ENCODE measurements around the gene TMEM158.
A peak's percentile ranks its signal among the peaks of the same experiment; 100 is the strongest.

Gene TMEM158

DNA sequence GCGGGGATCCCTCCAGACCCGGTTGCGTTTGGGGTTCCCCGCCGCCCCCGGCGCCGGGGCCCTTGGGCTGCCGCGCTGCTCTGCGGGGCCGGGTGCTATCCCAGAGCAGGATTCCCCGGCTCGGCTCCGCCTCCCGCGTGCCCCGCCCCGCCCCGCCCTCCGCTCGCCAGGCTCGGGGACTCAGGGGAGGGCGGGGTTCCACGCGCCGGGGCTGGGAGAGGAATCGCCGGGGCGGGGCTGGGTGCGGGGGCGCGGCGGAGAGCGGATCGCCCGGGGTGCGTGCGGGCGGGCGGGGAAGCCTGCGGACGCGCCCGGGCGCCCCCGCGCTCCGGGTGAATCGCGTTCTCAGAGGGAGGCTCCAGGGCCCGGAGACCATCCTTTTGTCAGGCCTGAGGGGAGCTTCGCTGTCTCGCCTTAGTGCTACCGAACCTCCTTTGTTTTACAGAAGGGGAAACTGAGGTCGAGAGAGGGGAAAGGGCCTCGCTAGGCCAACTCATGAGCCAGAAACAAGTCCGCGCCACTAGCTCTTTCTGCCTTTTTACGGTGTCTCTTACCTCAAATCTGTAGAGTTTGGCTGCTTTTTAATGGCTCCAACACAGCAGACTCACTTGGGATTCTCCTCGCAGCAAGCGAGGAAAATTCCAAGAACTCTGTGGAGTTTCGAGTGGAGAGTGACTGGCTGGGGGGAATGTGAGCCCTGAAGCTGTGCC, at the start of gene TMEM158:
Gene TMEM158, minus strand, starts transcription at position 82 of the 710 bp plus-strand sequence. CDS start 260 bp downstream, outside the sequence.
- H3K36me3 Mint-ChIP-seq (ENCODE audit: low read depth), result peaks cover 2% of the 10 kb centered on the region
- no peak within 1 kb of the TSS for H3K27ac Mint-ChIP-seq
- no peaks in the 10 kb centered on the region for H3K9me3 Mint-ChIP-seq
- peak within 1 kb of the TSS; percentile 63 for H3K4me3 Mint-ChIP-seq
- H3K4me1 Mint-ChIP-seq (ENCODE audit: low read depth), result peaks cover 12% of the 10 kb centered on the region
- H3K27me3 Mint-ChIP-seq (ENCODE audit: low read depth), result peaks cover 72% of the 10 kb centered on the region
- peak; percentile 80 for DNase-seq (ENCODE audit: low spot score)

DNA sequence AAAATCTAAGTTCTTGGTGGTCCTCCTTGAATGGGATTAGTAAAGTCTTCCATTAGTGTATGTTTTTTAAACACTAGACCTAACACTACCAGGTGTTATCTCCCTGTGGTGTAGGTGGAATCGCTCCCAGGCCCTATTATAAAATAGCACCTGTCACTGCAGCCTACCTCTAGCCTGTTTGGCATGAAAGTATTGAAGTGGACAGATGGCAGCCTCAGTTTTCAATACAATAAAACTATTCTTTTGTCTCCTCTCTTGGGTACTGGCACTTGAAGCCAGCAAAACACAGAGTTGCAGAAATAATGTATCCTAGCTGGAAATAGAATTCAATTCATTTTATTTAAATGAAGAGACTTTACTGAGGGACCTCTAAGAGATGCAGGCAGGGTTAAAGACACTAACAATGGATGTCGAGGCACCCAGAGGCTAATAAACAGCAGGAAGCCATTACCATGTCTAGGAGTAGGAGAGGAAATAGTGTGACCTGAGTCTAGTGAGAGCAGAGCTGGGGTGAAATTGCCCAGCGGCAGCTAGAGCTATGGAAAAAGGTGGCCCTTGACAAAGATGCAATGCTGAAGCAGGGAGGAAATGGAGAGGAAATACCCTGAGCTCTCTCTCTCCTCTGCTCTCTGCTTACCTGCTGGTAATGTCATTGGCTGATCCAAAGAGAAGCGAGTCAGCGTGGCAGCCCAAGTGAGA, 49.1 kb upstream of the TMEM158 start:
- H3K27me3 Mint-ChIP-seq (ENCODE audit: low read depth), result peaks cover 32% of the 10 kb centered on the region

DNA sequence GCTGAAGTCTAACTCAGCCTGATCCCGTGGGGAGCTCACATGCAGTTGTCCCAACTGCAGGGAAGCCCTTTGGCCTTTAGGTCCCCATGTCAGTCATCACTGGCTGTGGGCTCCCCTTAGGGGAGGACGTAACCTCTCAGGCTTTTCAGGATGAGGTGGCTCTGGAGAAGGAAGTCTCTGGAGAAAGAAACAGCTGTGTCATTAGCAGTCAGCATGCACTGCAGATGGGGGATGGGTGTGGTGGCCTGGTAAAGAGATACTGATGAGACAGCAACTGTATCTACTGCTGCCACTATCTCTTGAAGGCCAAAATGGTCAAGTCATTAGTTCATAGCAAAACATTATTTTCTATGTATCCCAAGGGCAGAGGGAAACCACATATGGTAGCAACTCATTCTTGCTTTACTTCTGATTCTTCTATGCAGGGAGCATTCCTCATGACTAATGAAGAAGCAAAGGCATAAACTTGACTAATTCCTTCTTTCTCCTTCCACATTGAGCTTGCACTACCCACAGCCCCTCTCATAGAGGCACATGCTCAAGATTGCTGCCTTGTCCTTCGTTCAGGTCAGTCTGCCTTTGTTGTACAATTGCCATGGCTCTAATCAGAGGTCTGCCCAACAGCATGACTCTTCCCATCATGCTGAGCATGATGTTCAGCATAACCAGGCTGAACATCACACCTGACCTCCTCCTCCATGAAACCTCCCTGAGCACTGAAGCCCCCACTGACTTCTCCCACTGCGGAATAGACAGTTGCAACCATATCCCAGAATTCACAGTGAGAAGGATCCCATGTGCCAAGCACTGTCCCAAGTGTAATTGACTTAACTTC, 47.8 kb upstream of the TMEM158 start:
- Mint-ChIP-seq H3K9me3 (peaks cover 10% of the 10 kb centered on the region), H3K4me1 (ENCODE audit: low read depth) (no peaks in the 10 kb centered on the region), H3K27ac (no peak overlapping the region), H3K36me3 (ENCODE audit: low read depth) (no peaks in the 10 kb centered on the region), H3K4me3 (no peak overlapping the region), H3K27me3 (ENCODE audit: low read depth) (peaks cover 24% of the 10 kb centered on the region)
- no peak for DNase-seq (ENCODE audit: low spot score)

More for the DNA sequence above, 49.1 kb upstream of the TMEM158 start:
- Mint-ChIP-seq H3K4me3 (no peak overlapping the region), H3K36me3 (ENCODE audit: low read depth) (no peaks in the 10 kb centered on the region), H3K9me3 (peaks cover 20% of the 10 kb centered on the region), H3K27ac (no peak overlapping the region), H3K4me1 (ENCODE audit: low read depth) (no peaks in the 10 kb centered on the region)
- DNase-seq (ENCODE audit: low spot score), result no peak

DNA sequence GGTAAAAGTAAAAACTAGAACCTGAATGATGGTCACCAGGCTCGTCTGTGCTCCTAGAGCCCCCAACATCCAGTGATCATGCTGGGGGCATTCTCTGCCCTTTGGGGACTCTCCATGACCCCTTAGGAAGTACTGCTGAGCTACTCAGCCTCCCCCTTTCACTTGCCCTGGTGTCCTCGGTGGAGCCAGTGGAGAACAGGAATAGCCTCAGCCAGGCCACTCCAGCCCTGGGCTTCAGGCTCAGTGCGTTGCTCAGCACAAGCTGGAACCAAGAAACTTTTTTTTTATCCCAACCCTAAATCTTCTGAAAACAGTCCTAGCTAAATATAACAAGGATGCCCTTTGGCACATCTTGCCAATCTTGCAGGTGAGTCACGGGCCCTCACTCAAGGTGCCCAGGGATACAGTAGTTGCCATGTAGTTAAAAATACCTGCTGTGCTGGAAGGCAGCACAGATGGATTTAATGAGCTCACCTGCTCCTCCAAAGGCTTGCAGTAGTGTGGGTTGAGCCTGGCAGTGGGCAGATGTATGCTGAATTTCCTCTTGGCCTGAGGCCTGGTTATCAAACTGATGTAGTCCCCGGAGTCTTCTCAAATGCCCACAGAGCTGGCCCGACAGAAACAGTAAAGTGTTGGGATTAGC, 46.9 kb upstream of the TMEM158 start:
- Mint-ChIP-seq H3K4me1 (ENCODE audit: low read depth) (no peaks in the 10 kb centered on the region), H3K4me3 (no peak overlapping the region), H3K9me3 (peaks cover 10% of the 10 kb centered on the region), H3K27ac (no peak overlapping the region), H3K27me3 (ENCODE audit: low read depth) (peaks cover 27% of the 10 kb centered on the region), H3K36me3 (ENCODE audit: low read depth) (no peaks in the 10 kb centered on the region)
- DNase-seq (ENCODE audit: low spot score), result no peak

DNA sequence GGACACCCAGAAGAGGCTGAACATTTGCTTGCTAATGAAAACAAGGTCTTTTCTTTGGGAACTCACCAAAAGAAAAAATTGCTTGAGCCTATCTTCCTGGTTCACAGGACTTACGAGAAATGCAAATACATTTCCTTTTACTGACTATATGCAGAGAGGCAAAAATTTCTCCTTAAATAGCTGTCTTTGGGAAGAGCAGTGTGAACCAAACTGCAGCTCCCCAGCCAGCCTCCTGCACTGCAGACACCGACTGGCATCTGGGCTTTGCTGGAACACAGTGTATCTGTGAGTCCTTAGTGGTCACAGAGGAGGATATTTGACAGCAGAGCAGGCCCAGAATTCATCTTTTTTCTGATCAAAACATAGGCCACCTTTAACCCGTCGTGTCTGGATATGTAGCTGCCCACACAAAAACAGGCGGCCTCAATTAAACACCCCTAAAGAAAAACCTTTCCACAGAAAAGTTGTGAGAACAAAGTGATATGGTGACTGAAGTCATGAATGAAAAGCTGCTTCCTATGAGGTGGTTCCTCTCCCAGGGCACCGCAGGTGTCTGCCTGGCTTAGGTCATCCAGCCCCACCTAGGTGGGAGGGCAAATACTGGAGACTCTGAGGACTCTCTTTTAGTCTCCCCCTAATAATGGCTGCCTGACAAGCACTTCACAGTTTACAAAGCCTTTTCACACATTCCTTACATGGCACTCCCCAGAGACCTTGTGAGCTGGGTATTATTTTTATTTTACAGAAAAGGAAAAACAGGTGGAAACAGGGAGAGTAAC, 46.1 kb upstream of the TMEM158 start:
- Mint-ChIP-seq H3K36me3 (ENCODE audit: low read depth) (no peaks in the 10 kb centered on the region), H3K9me3 (peaks cover 6% of the 10 kb centered on the region), H3K27me3 (ENCODE audit: low read depth) (peaks cover 26% of the 10 kb centered on the region), H3K4me3 (no peak overlapping the region), H3K27ac (no peak overlapping the region), H3K4me1 (ENCODE audit: low read depth) (no peaks in the 10 kb centered on the region)
- DNase-seq (ENCODE audit: low spot score), result no peak

DNA sequence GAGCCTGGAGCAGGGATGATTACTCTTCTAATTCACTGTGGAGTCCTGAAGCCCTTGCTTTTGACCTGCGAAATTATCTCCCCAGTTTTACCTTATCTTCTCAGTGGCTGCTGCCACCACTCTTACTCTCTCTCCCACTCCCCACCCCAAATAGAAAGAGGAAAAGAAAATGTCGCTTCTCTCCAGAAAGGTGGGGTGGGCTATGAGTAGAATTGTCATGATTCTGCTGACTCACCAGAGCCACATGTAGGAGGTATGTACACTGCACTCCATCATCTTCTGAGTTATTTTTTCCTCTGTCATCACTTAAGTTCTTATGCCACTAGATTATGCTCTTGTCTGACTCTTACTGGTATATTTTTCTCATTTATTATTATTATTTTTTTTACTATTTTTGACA, 43.9 kb upstream of the TMEM158 start:
- Mint-ChIP-seq H3K4me3 (no peak overlapping the region), H3K27ac (no peak overlapping the region), H3K9me3 (no peaks in the 10 kb centered on the region), H3K4me1 (ENCODE audit: low read depth) (no peaks in the 10 kb centered on the region), H3K36me3 (ENCODE audit: low read depth) (no peaks in the 10 kb centered on the region), H3K27me3 (ENCODE audit: low read depth) (peaks cover 17% of the 10 kb centered on the region)
- no peak for DNase-seq (ENCODE audit: low spot score)

DNA sequence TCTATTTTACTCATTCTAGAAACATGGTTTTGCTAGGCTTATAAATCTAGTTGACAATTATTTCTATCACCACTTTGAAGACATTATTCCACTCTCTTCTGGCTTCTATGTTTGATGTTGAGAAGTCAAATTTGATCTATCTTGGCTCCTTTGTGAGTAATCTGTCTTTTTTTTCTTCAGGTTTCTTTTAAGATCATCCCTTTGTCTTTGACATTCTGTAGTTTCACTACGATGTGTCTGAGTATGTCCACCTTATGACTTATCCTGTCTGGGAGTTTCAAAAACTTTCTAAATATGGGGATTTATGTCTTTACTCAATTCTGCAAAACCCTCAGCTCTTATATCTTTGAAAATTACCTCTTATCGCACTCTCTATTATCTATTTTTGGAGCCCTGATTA, 41.0 kb upstream of the TMEM158 start:
- DNase-seq (ENCODE audit: low spot score), result no peak
- no peaks in the 10 kb centered on the region for H3K36me3 Mint-ChIP-seq (ENCODE audit: low read depth)
- no peak overlapping the region for H3K27ac Mint-ChIP-seq

DNA sequence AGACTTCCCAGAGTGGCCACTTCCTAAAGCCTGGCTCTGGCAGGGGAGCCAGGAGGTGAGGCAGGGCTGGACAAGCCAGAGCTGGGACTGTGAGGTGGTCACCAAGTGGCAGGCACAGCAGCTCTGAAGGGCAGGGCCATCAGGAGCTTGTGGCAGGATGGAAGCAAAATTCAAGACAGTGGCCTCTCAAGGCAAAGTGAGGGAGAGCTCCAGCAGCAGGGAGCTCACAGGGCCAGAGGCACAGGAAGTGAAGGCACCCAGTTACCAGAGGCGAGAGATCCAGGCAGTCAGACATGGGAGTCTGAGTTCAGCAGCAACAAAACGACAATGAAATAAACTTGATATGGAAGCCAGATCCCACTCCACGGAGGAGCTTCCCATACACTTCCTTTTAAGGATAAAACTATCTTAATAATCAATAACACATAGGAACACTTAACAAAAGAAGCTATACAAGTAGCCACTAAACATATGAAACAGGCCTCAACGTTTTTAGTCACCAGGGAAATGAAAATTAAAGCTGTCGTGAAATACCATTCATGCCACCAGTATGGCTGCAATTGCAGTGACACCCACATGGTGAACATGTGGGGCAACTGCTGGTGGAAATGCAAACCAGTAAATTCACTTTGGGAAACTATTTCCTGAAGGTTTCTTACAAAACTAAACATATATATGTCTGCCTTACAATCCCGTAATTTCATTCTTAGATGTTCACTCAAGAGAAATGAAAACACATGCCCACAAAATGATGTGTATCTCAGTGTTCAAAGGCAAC, 35.4 kb upstream of the TMEM158 start:
- H3K4me3 Mint-ChIP-seq, result no peak overlapping the region
- no peak for DNase-seq (ENCODE audit: low spot score)

More for the DNA sequence above, 41.0 kb upstream of the TMEM158 start:
- Mint-ChIP-seq H3K9me3 (no peaks in the 10 kb centered on the region), H3K27me3 (ENCODE audit: low read depth) (peaks cover 8% of the 10 kb centered on the region), H3K4me1 (ENCODE audit: low read depth) (no peaks in the 10 kb centered on the region), H3K4me3 (no peak overlapping the region)

DNA sequence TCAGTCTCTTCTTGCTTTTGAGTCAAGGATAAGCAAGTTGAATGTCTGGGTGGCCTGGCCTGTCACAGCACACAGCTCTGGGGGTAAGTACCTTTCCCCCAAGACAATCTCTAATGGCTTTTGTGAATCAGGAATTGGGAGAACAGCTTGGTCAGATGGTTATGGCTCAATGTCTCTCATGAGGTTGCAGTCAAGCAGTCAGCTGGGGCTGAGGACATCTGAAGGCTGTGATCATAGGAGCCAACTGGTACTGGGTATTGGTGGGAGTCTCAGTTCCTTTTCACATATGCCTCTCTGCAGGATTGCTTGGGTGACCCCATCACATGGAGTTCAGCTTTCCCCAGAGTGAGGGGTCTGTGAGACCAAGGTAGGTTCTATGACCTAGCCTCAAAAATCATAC, 33.0 kb upstream of the TMEM158 start:
- peaks cover 11% of the 10 kb centered on the region for H3K27me3 Mint-ChIP-seq (ENCODE audit: low read depth)
- no peaks in the 10 kb centered on the region for H3K9me3 Mint-ChIP-seq
- H3K4me3 Mint-ChIP-seq, result no peak overlapping the region
- DNase-seq (ENCODE audit: low spot score), result no peak
- H3K4me1 Mint-ChIP-seq (ENCODE audit: low read depth), result no peaks in the 10 kb centered on the region
- no peak overlapping the region for H3K27ac Mint-ChIP-seq
- no peaks in the 10 kb centered on the region for H3K36me3 Mint-ChIP-seq (ENCODE audit: low read depth)

More for the DNA sequence above, 35.4 kb upstream of the TMEM158 start:
- H3K4me1 Mint-ChIP-seq (ENCODE audit: low read depth), result no peaks in the 10 kb centered on the region
- H3K36me3 Mint-ChIP-seq (ENCODE audit: low read depth), result no peaks in the 10 kb centered on the region
- peaks cover 6% of the 10 kb centered on the region for H3K27me3 Mint-ChIP-seq (ENCODE audit: low read depth)
- H3K9me3 Mint-ChIP-seq, result no peaks in the 10 kb centered on the region
- no peak overlapping the region for H3K27ac Mint-ChIP-seq

DNA sequence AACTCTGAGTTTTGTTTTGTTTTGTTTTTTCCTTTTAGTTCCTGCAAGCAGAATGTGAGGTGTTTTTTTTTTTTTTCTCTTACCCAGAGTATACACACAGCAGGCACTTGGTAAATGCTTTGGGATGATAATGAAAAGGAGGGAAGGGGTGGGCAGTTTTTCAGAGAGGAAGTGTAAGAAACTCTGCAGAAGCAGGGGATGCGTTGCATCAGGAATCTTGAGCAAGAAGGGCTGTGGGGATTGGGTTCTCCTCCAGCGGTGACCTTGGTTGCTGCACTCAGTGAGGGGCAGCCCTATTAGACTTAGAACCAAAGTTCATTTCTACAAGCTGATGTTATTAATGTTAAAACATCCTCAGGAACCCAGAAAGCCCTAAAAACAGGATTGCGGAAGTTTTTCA, 32.2 kb upstream of the TMEM158 start:
- no peaks in the 10 kb centered on the region for H3K4me1 Mint-ChIP-seq (ENCODE audit: low read depth)
- H3K36me3 Mint-ChIP-seq (ENCODE audit: low read depth), result no peaks in the 10 kb centered on the region
- H3K27me3 Mint-ChIP-seq (ENCODE audit: low read depth), result peaks cover 11% of the 10 kb centered on the region
- no peaks in the 10 kb centered on the region for H3K9me3 Mint-ChIP-seq
- no peak for DNase-seq (ENCODE audit: low spot score)
- H3K4me3 Mint-ChIP-seq, result no peak overlapping the region
- H3K27ac Mint-ChIP-seq, result no peak overlapping the region

DNA sequence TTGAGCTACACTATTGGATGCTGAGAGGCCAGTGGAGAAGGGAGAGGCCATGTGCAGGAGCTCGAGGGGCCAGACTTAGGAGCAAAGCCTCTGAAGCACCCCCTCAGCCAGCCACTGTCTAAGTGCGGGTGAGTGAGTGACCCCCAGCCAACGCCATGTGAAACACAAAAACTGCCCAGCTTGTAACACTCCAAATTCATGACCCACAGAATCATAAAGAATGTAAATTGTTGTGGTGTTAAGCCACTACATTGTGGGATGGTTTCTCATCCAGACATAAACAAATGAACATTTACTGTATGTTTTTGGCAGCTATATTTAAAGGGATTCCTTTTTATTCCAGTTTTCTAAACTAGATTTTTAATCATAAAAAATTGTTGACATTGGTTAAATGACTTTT, 27.2 kb upstream of the TMEM158 start:
- no peak overlapping the region for H3K4me3 Mint-ChIP-seq
- no peaks in the 10 kb centered on the region for H3K9me3 Mint-ChIP-seq
- H3K36me3 Mint-ChIP-seq (ENCODE audit: low read depth), result no peaks in the 10 kb centered on the region
- no peak for DNase-seq (ENCODE audit: low spot score)
- H3K27me3 Mint-ChIP-seq (ENCODE audit: low read depth), result peaks cover 14% of the 10 kb centered on the region
- H3K27ac Mint-ChIP-seq, result no peak overlapping the region
- H3K4me1 Mint-ChIP-seq (ENCODE audit: low read depth), result peaks cover 1% of the 10 kb centered on the region

DNA sequence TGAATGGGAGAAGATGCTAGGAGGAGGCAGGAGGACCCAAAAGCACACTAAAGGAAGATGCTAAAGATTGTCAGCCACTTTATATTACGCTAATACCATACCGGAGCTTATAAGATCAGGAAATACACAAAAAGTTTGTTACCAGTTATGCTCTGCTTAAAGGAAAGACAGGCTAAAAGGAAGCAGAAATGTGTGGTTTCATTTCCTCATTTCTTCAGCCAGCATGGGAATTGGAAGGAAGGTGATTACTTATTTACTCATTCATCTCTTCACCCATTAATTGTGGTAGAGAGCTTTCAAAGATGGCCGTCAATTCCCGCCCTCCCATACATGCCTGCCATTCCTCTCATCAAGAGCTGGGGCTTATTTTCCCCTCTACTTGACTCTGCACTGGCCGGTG, 26.7 kb upstream of the TMEM158 start:
- H3K4me1 Mint-ChIP-seq (ENCODE audit: low read depth), result peaks cover 1% of the 10 kb centered on the region
- no peak for DNase-seq (ENCODE audit: low spot score)
- no peaks in the 10 kb centered on the region for H3K36me3 Mint-ChIP-seq (ENCODE audit: low read depth)
- peaks cover 14% of the 10 kb centered on the region for H3K27me3 Mint-ChIP-seq (ENCODE audit: low read depth)
- no peak overlapping the region for H3K27ac Mint-ChIP-seq
- H3K9me3 Mint-ChIP-seq, result no peaks in the 10 kb centered on the region
- H3K4me3 Mint-ChIP-seq, result no peak overlapping the region

Measured in T-helper 2 cell treated with Interferon-gamma antibody and Interleukin-4, amounts not matched to agents 5 μg/mL and 100 μg/mL, for 36 hours (primary cell).